ENCODE results near the gene TTC36. TPM values are rescaled to one million over a fixed set of nuclear protein-coding genes. Genes with fewer than 3 reads are reported as not detected.

Gene TTC36
- total RNA-seq, 1 donor from 2014 or later, result 0.91 TPM

DNA sequence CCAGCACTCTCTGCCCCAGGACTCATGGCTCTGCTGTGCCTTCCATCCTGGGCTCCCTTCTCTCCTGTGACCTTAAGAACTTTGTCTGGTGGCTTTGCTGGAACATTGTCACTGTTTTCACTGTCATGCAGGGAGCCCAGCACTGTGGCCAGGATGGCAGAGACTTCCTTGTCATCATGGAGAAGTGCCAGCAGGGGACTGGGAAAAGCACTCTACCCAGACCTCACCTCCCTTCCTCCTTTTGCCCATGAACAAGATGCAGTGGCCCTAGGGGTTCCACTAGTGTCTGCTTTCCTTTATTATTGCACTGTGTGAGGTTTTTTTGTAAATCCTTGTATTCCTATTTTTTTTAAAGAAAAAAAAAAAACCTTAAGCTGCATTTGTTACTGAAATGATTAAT lies 2.9 kb upstream of the TTC36 start:
- peaks cover 5% of the 10 kb centered on the region for H3K4me1 Mint-ChIP-seq (ENCODE audit: low read depth)
- peak overlapping the region; percentile 7 for H3K27ac Mint-ChIP-seq
- intact Hi-C loops (cut with micrococcal nuclease), result no loop called here
- H3K4me3 Mint-ChIP-seq, result no peak overlapping the region
- H3K36me3 Mint-ChIP-seq (ENCODE audit: low read depth), result peaks cover 49% of the 10 kb centered on the region
- no peak for DNase-seq (ENCODE audit: low spot score)
- no peaks in the 10 kb centered on the region for H3K9me3 Mint-ChIP-seq
- no peaks in the 10 kb centered on the region for H3K27me3 Mint-ChIP-seq (ENCODE audit: insufficient read depth)

DNA sequence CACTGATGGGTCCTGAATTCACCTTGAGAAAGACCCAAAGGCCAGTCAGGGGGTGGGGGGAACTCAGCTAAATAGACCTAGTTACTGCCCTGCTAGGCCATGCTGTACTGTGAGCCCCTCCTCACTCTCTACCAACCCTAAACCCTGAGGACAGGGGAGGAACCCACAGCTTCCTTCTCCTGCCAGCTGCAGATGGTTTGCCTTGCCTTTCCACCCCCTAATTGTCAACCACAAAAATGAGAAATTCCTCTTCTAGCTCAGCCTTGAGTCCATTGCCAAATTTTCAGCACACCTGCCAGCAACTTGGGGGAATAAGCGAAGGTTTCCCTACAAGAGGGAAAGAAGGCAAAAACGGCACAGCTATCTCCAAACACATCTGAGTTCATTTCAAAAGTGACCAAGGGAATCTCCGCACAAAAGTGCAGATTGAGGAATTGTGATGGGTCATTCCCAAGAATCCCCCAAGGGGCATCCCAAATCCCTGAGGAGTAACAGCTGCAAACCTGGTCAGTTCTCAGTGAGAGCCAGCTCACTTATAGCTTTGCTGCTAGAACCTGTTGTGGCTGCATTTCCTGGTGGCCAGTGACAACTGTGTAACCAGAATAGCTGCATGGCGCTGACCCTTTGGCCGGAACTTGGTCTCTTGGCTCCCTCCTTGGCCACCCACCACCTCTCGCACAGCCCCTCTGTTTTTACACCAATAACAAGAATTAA lies 2.4 kb upstream of the TTC36 start:
- no peak for DNase-seq (ENCODE audit: low spot score)
- Mint-ChIP-seq H3K27ac (no peak overlapping the region), H3K36me3 (ENCODE audit: low read depth) (peaks cover 46% of the 10 kb centered on the region), H3K4me3 (no peak overlapping the region), H3K9me3 (no peaks in the 10 kb centered on the region), H3K4me1 (ENCODE audit: low read depth) (peaks cover 11% of the 10 kb centered on the region), H3K27me3 (ENCODE audit: insufficient read depth) (no peaks in the 10 kb centered on the region)
- intact Hi-C loops (cut with micrococcal nuclease), result loop anchor here (5.0 kb wide), 1 partner anchor 33 kb away; no protein-coding TSS in a partner anchor

DNA sequence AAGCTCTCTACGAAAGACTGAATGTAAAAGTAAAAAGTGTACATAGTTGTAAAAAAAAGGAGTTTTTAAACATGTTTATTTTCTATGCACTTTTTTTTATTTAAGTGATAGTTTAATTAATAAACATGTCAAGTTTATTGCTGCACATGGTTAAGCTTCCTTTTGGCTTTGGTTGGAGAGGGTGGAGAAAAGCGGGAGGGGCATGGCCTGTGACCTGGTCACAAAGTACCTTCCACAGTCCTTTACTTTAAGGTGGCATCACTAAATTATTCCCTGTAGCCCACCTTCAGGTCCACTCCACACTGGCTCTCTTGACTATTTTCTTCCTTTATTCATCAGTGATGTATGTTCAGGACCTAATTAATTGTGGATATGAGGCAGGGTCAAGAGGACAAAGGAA lies 586 bp upstream of the TTC36 start:
- intact Hi-C loops (cut with micrococcal nuclease), result loop anchor here (5.0 kb wide), 1 partner anchor 34 kb away; no protein-coding TSS in a partner anchor
- peaks cover 20% of the 10 kb centered on the region for H3K4me1 Mint-ChIP-seq (ENCODE audit: low read depth)
- H3K4me3 Mint-ChIP-seq, result no peak overlapping the region
- no peaks in the 10 kb centered on the region for H3K27me3 Mint-ChIP-seq (ENCODE audit: insufficient read depth)
- H3K9me3 Mint-ChIP-seq, result no peaks in the 10 kb centered on the region
- peaks cover 31% of the 10 kb centered on the region for H3K36me3 Mint-ChIP-seq (ENCODE audit: low read depth)
- no peak for DNase-seq (ENCODE audit: low spot score)
- H3K27ac Mint-ChIP-seq, result no peak overlapping the region

GRCh38 chr11:118528511-118528910 lies 1.2 kb downstream of the TTC36 start:
- intact Hi-C loops (cut with micrococcal nuclease), result loop anchor here (5.0 kb wide), 1 partner anchor 36 kb away; no protein-coding TSS in a partner anchor
- peaks cover 19% of the 10 kb centered on the region for H3K36me3 Mint-ChIP-seq (ENCODE audit: low read depth)
- H3K4me3 Mint-ChIP-seq, result no peak overlapping the region

GRCh38 chr11:118529584-118530175 lies 2.4 kb downstream of the TTC36 start:
- H3K27ac Mint-ChIP-seq, result peak overlapping the region; percentile 83
- H3K36me3 Mint-ChIP-seq (ENCODE audit: low read depth), result peaks cover 11% of the 10 kb centered on the region
- peak overlapping the region; percentile 89 for H3K4me3 Mint-ChIP-seq
- intact Hi-C loops (cut with micrococcal nuclease), result loop anchor here (5.0 kb wide), 1 partner anchor 37 kb away; no protein-coding TSS in a partner anchor
- no peaks in the 10 kb centered on the region for H3K27me3 Mint-ChIP-seq (ENCODE audit: insufficient read depth)
- DNase-seq (ENCODE audit: low spot score), result no peak
- no peaks in the 10 kb centered on the region for H3K9me3 Mint-ChIP-seq
- H3K4me1 Mint-ChIP-seq (ENCODE audit: low read depth), result peaks cover 21% of the 10 kb centered on the region

More at GRCh38 chr11:118528511-118528910, 1.2 kb downstream of the TTC36 start:
- no peak for DNase-seq (ENCODE audit: low spot score)
- H3K27ac Mint-ChIP-seq, result no peak overlapping the region
- peaks cover 21% of the 10 kb centered on the region for H3K4me1 Mint-ChIP-seq (ENCODE audit: low read depth)
- no peaks in the 10 kb centered on the region for H3K27me3 Mint-ChIP-seq (ENCODE audit: insufficient read depth)
- no peaks in the 10 kb centered on the region for H3K9me3 Mint-ChIP-seq

- intact Hi-C loops (cut with micrococcal nuclease), result no loop called here
- Mint-ChIP-seq H3K4me3 (peak overlapping the region; percentile 89), H3K27me3 (ENCODE audit: insufficient read depth) (no peaks in the 10 kb centered on the region), H3K36me3 (ENCODE audit: low read depth) (peaks cover 8% of the 10 kb centered on the region), H3K9me3 (no peaks in the 10 kb centered on the region), H3K4me1 (ENCODE audit: low read depth) (peaks cover 21% of the 10 kb centered on the region), H3K27ac (peak overlapping the region; percentile 83)
- DNase-seq (ENCODE audit: low spot score), result no peak
Measured at GRCh38 chr11:118530180-118530682, 3.0 kb downstream of the TTC36 start.

DNA sequence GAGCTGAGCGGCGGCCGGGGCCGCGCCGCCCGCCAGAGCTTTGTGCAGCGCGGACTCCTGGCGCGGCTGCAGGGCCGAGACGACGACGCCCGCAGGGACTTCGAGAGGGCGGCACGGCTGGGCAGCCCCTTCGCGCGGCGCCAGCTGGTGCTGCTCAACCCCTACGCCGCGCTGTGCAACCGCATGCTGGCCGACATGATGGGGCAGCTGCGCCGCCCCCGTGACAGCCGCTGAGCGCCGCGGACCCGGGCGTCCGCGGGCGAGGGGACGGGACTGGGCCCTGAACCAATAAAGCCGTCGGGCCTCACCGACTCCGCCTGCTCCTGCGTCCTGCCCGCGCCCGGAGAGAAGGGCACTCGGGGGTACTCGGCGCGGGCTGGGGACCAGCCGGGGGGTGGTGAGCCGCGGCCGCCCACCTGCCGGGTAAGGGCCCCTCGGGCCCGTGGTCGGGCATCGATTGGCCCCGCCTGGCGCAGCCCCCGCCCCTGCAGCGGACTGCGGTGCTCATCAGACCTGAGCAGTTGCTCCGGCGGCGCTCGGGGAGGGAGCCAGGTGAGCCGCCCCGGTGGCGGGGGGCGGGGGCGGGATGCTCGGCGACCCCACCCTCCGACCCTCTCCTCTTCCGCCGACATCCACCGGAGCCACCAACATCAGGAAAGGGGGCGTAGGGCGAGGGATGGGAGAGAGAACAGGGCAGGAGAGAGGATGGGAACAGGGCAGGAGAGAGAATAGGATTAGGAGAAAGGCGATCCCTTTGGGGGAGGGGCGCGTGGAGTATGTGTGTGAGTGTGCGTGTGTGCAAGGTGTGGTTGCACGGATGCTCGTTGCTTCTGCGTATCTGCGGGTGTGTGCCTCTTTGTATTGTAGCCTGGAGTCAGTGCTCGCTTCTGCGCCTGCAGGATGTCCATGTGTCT lies 3.7 kb downstream of the TTC36 start, which contains the start of gene TMEM25:
TSS of gene TMEM25 (plus strand) at position 510 of the 914 bp plus-strand sequence. CDS start 610 bp downstream, outside the sequence.
- Mint-ChIP-seq H3K4me1 (ENCODE audit: low read depth) (peaks cover 21% of the 10 kb centered on the region), H3K27me3 (ENCODE audit: insufficient read depth) (no peaks in the 10 kb centered on the region), H3K36me3 (ENCODE audit: low read depth) (peaks cover 8% of the 10 kb centered on the region), H3K4me3 (peak within 1 kb of the TSS; percentile 89), H3K27ac (peak within 1 kb of the TSS; percentile 88), H3K9me3 (no peaks in the 10 kb centered on the region)
- intact Hi-C loops (cut with micrococcal nuclease), result loop anchor here (1.0 kb wide), 2 partner anchors 35 to 95 kb away; partner anchors contain the start of gene KMT2A
- DNase-seq (ENCODE audit: low spot score), result peak; percentile 71

GRCh38 chr11:118531597-118532084 lies 4.4 kb downstream of the TTC36 start:
- H3K4me3 Mint-ChIP-seq, result peak overlapping the region; percentile 89
- no peaks in the 10 kb centered on the region for H3K9me3 Mint-ChIP-seq
- peaks cover 21% of the 10 kb centered on the region for H3K4me1 Mint-ChIP-seq (ENCODE audit: low read depth)
- H3K27ac Mint-ChIP-seq, result peak overlapping the region; percentile 88
- no peak for DNase-seq (ENCODE audit: low spot score)
- no peaks in the 10 kb centered on the region for H3K27me3 Mint-ChIP-seq (ENCODE audit: insufficient read depth)
- intact Hi-C loops (cut with micrococcal nuclease), result loop anchor here (1.0 kb wide), 2 partner anchors 35 to 95 kb away; partner anchors contain the start of gene KMT2A
- H3K36me3 Mint-ChIP-seq (ENCODE audit: low read depth), result peaks cover 6% of the 10 kb centered on the region

GRCh38 chr11:118532091-118532490 lies 4.8 kb downstream of the TTC36 start:
- no peaks in the 10 kb centered on the region for H3K27me3 Mint-ChIP-seq (ENCODE audit: insufficient read depth)
- no peak overlapping the region for H3K27ac Mint-ChIP-seq
- peaks cover 21% of the 10 kb centered on the region for H3K4me1 Mint-ChIP-seq (ENCODE audit: low read depth)
- DNase-seq (ENCODE audit: low spot score), result no peak
- peaks cover 6% of the 10 kb centered on the region for H3K36me3 Mint-ChIP-seq (ENCODE audit: low read depth)
- H3K9me3 Mint-ChIP-seq, result no peaks in the 10 kb centered on the region
- intact Hi-C loops (cut with micrococcal nuclease), result no loop called here
- H3K4me3 Mint-ChIP-seq, result peak overlapping the region; percentile 89

DNA sequence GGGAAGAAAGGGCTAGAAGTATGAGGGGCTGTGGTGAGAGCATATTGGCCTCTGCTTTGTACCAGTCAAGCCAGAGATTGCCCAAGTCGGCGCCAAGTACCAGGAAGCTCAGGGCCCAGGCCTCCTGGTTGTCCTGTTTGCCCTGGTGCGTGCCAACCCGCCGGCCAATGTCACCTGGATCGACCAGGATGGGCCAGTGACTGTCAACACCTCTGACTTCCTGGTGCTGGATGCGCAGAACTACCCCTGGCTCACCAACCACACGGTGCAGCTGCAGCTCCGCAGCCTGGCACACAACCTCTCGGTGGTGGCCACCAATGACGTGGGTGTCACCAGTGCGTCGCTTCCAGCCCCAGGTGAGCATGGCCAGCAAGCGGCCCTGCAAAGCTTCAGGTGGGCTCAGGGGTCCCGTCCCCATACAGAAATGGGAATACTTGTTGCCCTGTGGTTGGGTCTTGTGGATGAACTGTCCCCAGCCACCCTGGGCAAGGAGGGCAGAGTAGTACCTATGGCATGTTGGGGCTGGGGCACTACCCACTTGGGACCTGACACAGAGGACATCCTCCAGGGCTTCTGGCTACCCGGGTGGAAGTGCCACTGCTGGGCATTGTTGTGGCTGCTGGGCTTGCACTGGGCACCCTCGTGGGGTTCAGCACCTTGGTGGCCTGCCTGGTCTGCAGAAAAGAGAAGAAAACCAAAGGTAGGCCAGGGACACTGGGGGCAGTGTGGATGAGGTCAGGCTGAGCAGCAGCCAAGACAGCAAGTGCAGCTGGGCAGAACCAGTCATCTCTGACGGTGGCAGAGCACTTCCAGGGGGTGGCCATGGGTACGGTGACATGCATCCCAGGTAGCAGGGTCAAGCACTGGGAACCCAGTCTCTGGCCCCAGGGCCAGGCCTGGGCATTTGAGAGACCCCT lies 5.8 kb downstream of the TTC36 start:
- no peaks in the 10 kb centered on the region for H3K27me3 Mint-ChIP-seq (ENCODE audit: insufficient read depth)
- peaks cover 6% of the 10 kb centered on the region for H3K36me3 Mint-ChIP-seq (ENCODE audit: low read depth)
- no peak overlapping the region for H3K4me3 Mint-ChIP-seq
- no peaks in the 10 kb centered on the region for H3K9me3 Mint-ChIP-seq
- intact Hi-C loops (cut with micrococcal nuclease), result no loop called here
- peaks cover 21% of the 10 kb centered on the region for H3K4me1 Mint-ChIP-seq (ENCODE audit: low read depth)
- no peak overlapping the region for H3K27ac Mint-ChIP-seq
- DNase-seq (ENCODE audit: low spot score), result no peak

- H3K36me3 Mint-ChIP-seq (ENCODE audit: low read depth), result peaks cover 5% of the 10 kb centered on the region
- no peak overlapping the region for H3K27ac Mint-ChIP-seq
- H3K27me3 Mint-ChIP-seq (ENCODE audit: insufficient read depth), result no peaks in the 10 kb centered on the region
- intact Hi-C loops (cut with micrococcal nuclease), result no loop called here
- DNase-seq (ENCODE audit: low spot score), result no peak
- H3K4me1 Mint-ChIP-seq (ENCODE audit: low read depth), result peaks cover 19% of the 10 kb centered on the region
- H3K4me3 Mint-ChIP-seq, result no peak overlapping the region
- no peaks in the 10 kb centered on the region for H3K9me3 Mint-ChIP-seq
Measured at GRCh38 chr11:118533769-118534729, 6.8 kb downstream of the TTC36 start.
